Measurements from ENCODE around the gene ERC1.

The ERC1 gene

GRCh38 chr12:1510056-1510812 is 519.2 kb downstream of the ERC1 start:
- no peak for DNase-seq (ENCODE audit: low read depth in 2 of 2)

- no peak for DNase-seq (ENCODE audit: low read depth in 2 of 2)
Observed at GRCh38 chr12:1515010-1515409, 524.0 kb downstream of the ERC1 start.

- no peak for DNase-seq (ENCODE audit: low read depth in 2 of 2)
Observed at GRCh38 chr12:1515428-1515827, 524.4 kb downstream of the ERC1 start.

GRCh38 chr12:1517007-1517406 is 526.0 kb downstream of the ERC1 start:
- DNase-seq (ENCODE audit: low read depth in 2 of 2), result no peak

- no peak for DNase-seq (ENCODE audit: low read depth in 2 of 2)
Observed at GRCh38 chr12:1517734-1518525, 526.9 kb downstream of the ERC1 start.

GRCh38 chr12:1518591-1519516 is 527.8 kb downstream of the ERC1 start:
- DNase-seq (ENCODE audit: low read depth in 2 of 2), result no peak

- DNase-seq (ENCODE audit: low read depth in 2 of 2), result no peak
Observed at GRCh38 chr12:1519642-1520041, 528.6 kb downstream of the ERC1 start.

GRCh38 chr12:1523046-1523445 is 532.0 kb downstream of the ERC1 start:
- DNase-seq (ENCODE audit: low read depth in 2 of 2), result no peak

GRCh38 chr12:1523558-1524050 is 532.6 kb downstream of the ERC1 start:
- no peak for DNase-seq (ENCODE audit: low read depth in 2 of 2)

- no peak for DNase-seq (ENCODE audit: low read depth in 2 of 2)
Observed at GRCh38 chr12:1525858-1526257, 534.8 kb downstream of the ERC1 start.

GRCh38 chr12:1527789-1528188 is 536.8 kb downstream of the ERC1 start:
- DNase-seq (ENCODE audit: low read depth in 2 of 2), result no peak

- DNase-seq (ENCODE audit: low read depth in 2 of 2), result no peak
Observed at GRCh38 chr12:1528791-1529190, 537.8 kb downstream of the ERC1 start.

GRCh38 chr12:1529228-1529861 is 538.3 kb downstream of the ERC1 start:
- DNase-seq (ENCODE audit: low read depth in 2 of 2), result no peak

- DNase-seq (ENCODE audit: low read depth in 2 of 2), result no peak
Observed at GRCh38 chr12:1529862-1530591, 539.0 kb downstream of the ERC1 start.

- DNase-seq (ENCODE audit: low read depth in 2 of 2), result no peak
Observed at GRCh38 chr12:1530592-1531152, 539.6 kb downstream of the ERC1 start.

- DNase-seq (ENCODE audit: low read depth in 2 of 2), result no peak
Observed at GRCh38 chr12:1531153-1531653, 540.2 kb downstream of the ERC1 start.

GRCh38 chr12:1531654-1532374 is 540.8 kb downstream of the ERC1 start:
- DNase-seq (ENCODE audit: low read depth in 2 of 2), result no peak

- no peak for DNase-seq (ENCODE audit: low read depth in 2 of 2)
Observed at GRCh38 chr12:1532375-1533165, 541.5 kb downstream of the ERC1 start.

- DNase-seq (ENCODE audit: low read depth in 2 of 2), result no peak
Observed at GRCh38 chr12:1533205-1533601, 542.2 kb downstream of the ERC1 start.

Data from stimulated activated CD8-positive, alpha-beta memory T cell treated with anti-CD3 and anti-CD28 coated beads, Interleukin-7, amount 100 ng/mL, for 4 hours (primary cell).